Measurements from ENCODE around the gene TBX6. TPM values are rescaled to one million over a fixed set of nuclear protein-coding genes. Genes with fewer than 3 reads are reported as not detected.

Gene TBX6
- total RNA-seq, 1 experiment from 2014 or later: 1.6 TPM

- no peak for DNase-seq
- TF ChIP-seq, protein P1, sequence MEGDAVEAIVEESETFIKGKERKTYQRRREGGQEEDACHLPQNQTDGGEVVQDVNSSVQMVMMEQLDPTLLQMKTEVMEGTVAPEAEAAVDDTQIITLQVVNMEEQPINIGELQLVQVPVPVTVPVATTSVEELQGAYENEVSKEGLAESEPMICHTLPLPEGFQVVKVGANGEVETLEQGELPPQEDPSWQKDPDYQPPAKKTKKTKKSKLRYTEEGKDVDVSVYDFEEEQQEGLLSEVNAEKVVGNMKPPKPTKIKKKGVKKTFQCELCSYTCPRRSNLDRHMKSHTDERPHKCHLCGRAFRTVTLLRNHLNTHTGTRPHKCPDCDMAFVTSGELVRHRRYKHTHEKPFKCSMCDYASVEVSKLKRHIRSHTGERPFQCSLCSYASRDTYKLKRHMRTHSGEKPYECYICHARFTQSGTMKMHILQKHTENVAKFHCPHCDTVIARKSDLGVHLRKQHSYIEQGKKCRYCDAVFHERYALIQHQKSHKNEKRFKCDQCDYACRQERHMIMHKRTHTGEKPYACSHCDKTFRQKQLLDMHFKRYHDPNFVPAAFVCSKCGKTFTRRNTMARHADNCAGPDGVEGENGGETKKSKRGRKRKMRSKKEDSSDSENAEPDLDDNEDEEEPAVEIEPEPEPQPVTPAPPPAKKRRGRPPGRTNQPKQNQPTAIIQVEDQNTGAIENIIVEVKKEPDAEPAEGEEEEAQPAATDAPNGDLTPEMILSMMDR (conservative IDR thresholded peaks at IDR 0.05): no peak
- no peak overlapping the region for H3K56ac ChIP-seq (ENCODE audit: insufficient read length, low read depth, low read length)
- H4K91ac ChIP-seq (ENCODE audit: insufficient read length, low read depth, low read length): no peak overlapping the region
- no peak overlapping the region for H2BK15ac ChIP-seq (ENCODE audit: low read depth, low read length)
- no peak overlapping the region for H3K4ac ChIP-seq (ENCODE audit: low read depth, low read length)
- no peak overlapping the region for H3K23ac ChIP-seq (ENCODE audit: insufficient read length, low read depth, low read length)
- no peak overlapping the region for H3K27ac ChIP-seq (ENCODE audit: insufficient read length, low read depth, low read length)
- H3K4me1 Mint-ChIP-seq: peaks cover 18 to 22% of the 10 kb centered on the region in 2 experiments
- H2BK12ac ChIP-seq (ENCODE audit: insufficient read length, low read depth, low read length): no peak overlapping the region
- no peaks in the 10 kb centered on the region; a peak in 1 of 5 replicates for H3K9me3 Mint-ChIP-seq
- no peak overlapping the region for H3T11ph ChIP-seq (ENCODE audit: low read length)
- H3K27me3 ChIP-seq (ENCODE audit: insufficient read depth, low read length): no peaks in the 10 kb centered on the region
- H3K23me2 ChIP-seq (ENCODE audit: insufficient read length, low read depth, low read length, poor library complexity, severe bottlenecking): peaks cover 13% of the 10 kb centered on the region
- no peaks in the 10 kb centered on the region for H3K4me1 ChIP-seq (ENCODE audit: insufficient read depth, low read length)
- no peak overlapping the region for H4K5ac ChIP-seq (ENCODE audit: insufficient read length, low read depth, low read length)
- no peak overlapping the region for H2BK20ac ChIP-seq (ENCODE audit: low read depth, low read length, poor library complexity, severe bottlenecking)
- H2BK5ac ChIP-seq (ENCODE audit: insufficient read length, low read length): no peak overlapping the region
- H2AFZ ChIP-seq (ENCODE audit: low read length): no peak overlapping the region
- H3K79me1 ChIP-seq (ENCODE audit: insufficient read depth, low read depth, low read length, poor library complexity, severe bottlenecking): no peaks in the 10 kb centered on the region
- no peaks in the 10 kb centered on the region for H3K79me2 ChIP-seq (ENCODE audit: insufficient read depth, low read length)
- H2AK5ac ChIP-seq (ENCODE audit: insufficient read length, low read length): no peak overlapping the region
- WGBS (ENCODE audit: extremely low coverage, insufficient read length, low lambda C conversion rate): no CpG with 5 or more reads among the region's 26 CpGs
- H4K8ac ChIP-seq (replicated peaks; ENCODE audit: insufficient read length, low read depth, low read length): no peak overlapping the region
- H3K18ac ChIP-seq (ENCODE audit: insufficient read length, low read depth, low read length): no peak overlapping the region
- no peaks in the 10 kb centered on the region for H4K20me1 ChIP-seq (ENCODE audit: control insufficient read depth, insufficient read depth, insufficient read length)
- H3K9ac ChIP-seq (ENCODE audit: extremely low read depth, insufficient read length, low read length): no peak overlapping the region
- peak overlapping the region; percentile 78 for H3K4me2 ChIP-seq (ENCODE audit: insufficient read depth, insufficient read length, low read length)
- H3K27me3 Mint-ChIP-seq (ENCODE audit: low read depth): peaks cover 4% of the 10 kb centered on the region; the same call in 1 of the 2 replicates
- peak overlapping the region; percentile 42 to 69; a peak in 4 of 5 replicates for H3K4me3 Mint-ChIP-seq
- no peak overlapping the region for H3K14ac ChIP-seq (ENCODE audit: insufficient read depth, low read length)
- H2BK120ac ChIP-seq (ENCODE audit: low read depth, low read length, poor library complexity, severe bottlenecking): no peak overlapping the region
- H3K9me3 ChIP-seq (ENCODE audit: control insufficient read depth, low read depth, low read length): no peaks in the 10 kb centered on the region
- peaks cover 8 to 27% (median 21%) of the 10 kb centered on the region in 3 experiments; a peak in 6 of 7 replicates for H3K36me3 Mint-ChIP-seq (ENCODE audit: insufficient read depth in 1 of 3, low read depth in 3 of 3)
- H3K27ac Mint-ChIP-seq: peak overlapping the region in 1 of 3 experiments; percentile 90; a peak in 1 of 7 replicates
Measured at GRCh38 chr16:30090610-30091331, 953 bp downstream of the TBX6 start.

Measured in H9 (cell line).